SK-N-SH (cell line): ENCODE data around the gene IL27RA. TPM values are rescaled to one million over a fixed set of nuclear protein-coding genes. Genes with fewer than 3 reads are reported as not detected.
A peak's percentile ranks its signal among the peaks of the same experiment; 100 is the strongest.

Experiments
- CTCF ChIA-PET: fragments of 300-600, 350-600 bp; formaldehyde crosslinking; extraction: SDS; loops from one replicate; lab custom pipeline; 2021; lab: Yijun Ruan, JAX
- POLR2A ChIA-PET: fragments of 350-600 bp; sonication (Branson Sonifier 250); formaldehyde crosslinking; extraction: SDS; loops from one replicate; lab custom pipeline; 2020; ENCODE audit warnings: antibody characterized with exemption, inconsistent platforms; lab: Yijun Ruan, JAX
- DNase-seq: peaks from one replicate; pipeline ENCODE4 v3.0.0; 2012
- H2AFZ ChIP-seq: fragments of 200-600 bp; sonication (generic); 2 replicates; pipeline ENCODE4 v1.8.1; 2016; ENCODE audit warnings: antibody characterized with exemption, mild to moderate bottlenecking, low read depth
- H3F3A ChIP-seq: fragments of 200-600 bp; sonication (generic); replicated peaks from 2 replicates; pipeline ENCODE3; 2016; ENCODE audit warnings: antibody characterized with exemption, mild to moderate bottlenecking; ENCODE audit not compliant: insufficient read depth
- H3K27ac ChIP-seq, 2 experiments: fragments of 200-500 bp in 1 of 2; fragments of 200-600 bp in 1 of 2; sonication (Bioruptor generic) in 1 of 2; sonication (generic), shearing (Covaris generic) in 1 of 2; 2 replicates each; pipeline versions ENCODE4 v1.5.1 to v1.6.1; 2014 to 2016; ENCODE audit warnings: low read depth in 2 of 2, inconsistent platforms in 1 of 2, low read length in 1 of 2, mild to moderate bottlenecking in 1 of 2, mixed read lengths in 1 of 2
- H3K27me3 ChIP-seq: fragments of 200-600 bp; sonication (generic), shearing (Covaris generic); 2 replicates; pipeline ENCODE4 v1.6.1; 2016; ENCODE audit warnings: mixed run types; ENCODE audit not compliant: insufficient read depth
- H3K36me3 ChIP-seq, 2 experiments: fragments of 200-500 bp in 1 of 2; fragments of 200-600 bp in 1 of 2; sonication (Bioruptor generic) in 1 of 2; sonication (generic) in 1 of 2; replicated peaks in 1 of 2; 2 replicates each; pipeline versions ENCODE3 to v1.5.1; 2014 to 2016; ENCODE audit warnings: low read length in 1 of 2, mild to moderate bottlenecking in 1 of 2; ENCODE audit not compliant: insufficient read depth in 2 of 2, control insufficient read depth in 1 of 2
- H3K4me1 ChIP-seq, 2 experiments: fragments of 200-500 bp in 1 of 2; fragments of 200-600 bp in 1 of 2; sonication (Bioruptor generic) in 1 of 2; sonication (generic), shearing (Covaris generic) in 1 of 2; 2 replicates each; pipeline versions ENCODE4 v1.5.1 to v1.6.1; 2014 to 2016; ENCODE audit warnings: low read depth in 1 of 2, low read length in 1 of 2, mixed run types in 1 of 2; ENCODE audit not compliant: insufficient read depth in 2 of 2, control insufficient read depth in 1 of 2
- H3K4me2 ChIP-seq: fragments of 200-600 bp; sonication (generic), shearing (Covaris generic); 2 replicates; pipeline ENCODE4 v1.6.1; 2017; ENCODE audit warnings: mixed run types
- H3K4me3 ChIP-seq, 2 experiments: fragments of 200-500 bp in 1 of 2; fragments of 200-600 bp in 1 of 2; sonication (Bioruptor generic) in 1 of 2; sonication (generic), shearing (Covaris generic) in 1 of 2; 2 replicates each; pipeline versions ENCODE4 v1.5.1 to v1.8.1; 2014 to 2016; ENCODE audit warnings: low read depth in 2 of 2, inconsistent platforms in 1 of 2, low read length in 1 of 2, mild to moderate bottlenecking in 1 of 2, mixed read lengths in 1 of 2, moderate library complexity in 1 of 2
- H3K79me2 ChIP-seq: fragments of 200-600 bp; sonication (generic); 2 replicates; pipeline ENCODE4 v1.8.1; 2017; ENCODE audit warnings: mild to moderate bottlenecking; ENCODE audit not compliant: insufficient read depth
- H3K9ac ChIP-seq: fragments of 200-600 bp; sonication (generic); 2 replicates; pipeline ENCODE4 v1.6.1; 2017; ENCODE audit warnings: mixed run types
- H3K9me2 ChIP-seq: fragments of 200-600 bp; sonication (generic); 2 replicates; pipeline ENCODE4 v1.6.1; 2017; ENCODE audit warnings: mixed run types
- H3K9me3 ChIP-seq: fragments of 200-600 bp; sonication (generic); 2 replicates; pipeline ENCODE4 v1.6.1; 2017; ENCODE audit warnings: mixed run types, mild to moderate bottlenecking, moderate library complexity
- H4K20me1 ChIP-seq: fragments of 200-600 bp; sonication (generic); 2 replicates; pipeline ENCODE4 v1.6.1; 2017; ENCODE audit warnings: mild to moderate bottlenecking, mixed run types; ENCODE audit not compliant: insufficient read depth
- CHD2 ChIP-seq: fragments of 150-350 bp; IDR thresholded peaks from 2 replicates; pipeline ENCODE4 v1.6.1; 2018; ENCODE audit warnings: low read length; ENCODE audit not compliant: partially characterized antibody
- ELF1 ChIP-seq: IDR thresholded peaks from 2 replicates; pipeline ENCODE4 v1.4.0; 2012
- EP300 ChIP-seq, 2 experiments: IDR thresholded peaks; 2 replicates each; pipeline versions ENCODE4 v1.4.0 to v1.6.1; 2012; ENCODE audit warnings: borderline replicate concordance in 1 of 2, low read depth in 1 of 2, low read length in 1 of 2
- FOXJ3 ChIP-seq: sonication (generic); formaldehyde crosslinking; IDR thresholded peaks from 2 replicates; pipeline ENCODE4 v1.5.1; 2020; ENCODE audit warnings: mild to moderate bottlenecking, missing genetic modification reagents
- FOXM1 ChIP-seq: IDR thresholded peaks from 2 replicates; pipeline ENCODE4 v1.4.0; 2012; ENCODE audit warnings: low read depth, mild to moderate bottlenecking
- JUND ChIP-seq: IDR thresholded peaks from 2 replicates; pipeline ENCODE4 v1.4.0; 2012
- NFIC ChIP-seq: IDR thresholded peaks from 2 replicates; pipeline ENCODE4 v1.4.0; 2012; ENCODE audit warnings: borderline replicate concordance
- NRF1 ChIP-seq: IDR thresholded peaks from 2 replicates; pipeline ENCODE4 v1.6.1; 2012; ENCODE audit warnings: low read depth, mild to moderate bottlenecking, low read length
- RCOR1 ChIP-seq: fragments of 150-350 bp; IDR thresholded peaks from 2 replicates; pipeline ENCODE4 v1.6.1; 2017; ENCODE audit warnings: antibody characterized with exemption, low read length
- REST ChIP-seq: IDR thresholded peaks from 2 replicates; pipeline ENCODE4 v1.6.1; 2012; ENCODE audit warnings: mild to moderate bottlenecking, low read depth, low read length, moderate library complexity
- RFX5 ChIP-seq: IDR thresholded peaks from 2 replicates; pipeline ENCODE4 v1.6.1; 2012; ENCODE audit warnings: mild to moderate bottlenecking, improper control_type of control experiment, low read length
- RXRA ChIP-seq: IDR thresholded peaks from 2 replicates; pipeline ENCODE4 v1.4.0; 2012; ENCODE audit warnings: low read depth, mild to moderate bottlenecking, borderline replicate concordance
- SIN3A ChIP-seq: IDR thresholded peaks from 2 replicates; pipeline ENCODE4 v1.6.1; 2012; ENCODE audit warnings: low read depth, mild to moderate bottlenecking, low read length, moderate library complexity, borderline replicate concordance
- TCF12 ChIP-seq: IDR thresholded peaks from 2 replicates; pipeline ENCODE4 v1.4.0; 2012
- TEAD4 ChIP-seq: IDR thresholded peaks from 2 replicates; pipeline ENCODE4 v1.4.0; 2012; ENCODE audit warnings: mild to moderate bottlenecking, borderline replicate concordance; ENCODE audit not compliant: insufficient read depth
- USF1 ChIP-seq: IDR thresholded peaks from 2 replicates; pipeline ENCODE4 v1.4.0; 2012; ENCODE audit warnings: low read depth, borderline replicate concordance
- USF2 ChIP-seq: fragments of 150-350 bp; IDR thresholded peaks from 2 replicates; pipeline ENCODE4 v1.6.1; 2017; ENCODE audit warnings: antibody characterized with exemption, low read length, low read depth, borderline replicate concordance
- WGBS: methylation state at CpG from one replicate; pipeline ENCODE4 v1.1.6; 2017; ENCODE audit warnings: low lambda C conversion rate; 5-methylcytosine and 5-hydroxymethylcytosine counted together
- polyA plus RNA-seq, 3 experiments: library from polyadenylated mRNA; depleted of rRNA; stranded (reverse); fragments of >200 nt; gene quantifications; 2 replicates each; pipeline ENCODE4 v1.2.3, GENCODE V29; 2012

Gene IL27RA
- polyA plus RNA-seq, 1 of the 3 experiments (the other 2 are of a cell fraction) = 9.3 TPM

GRCh38 chr19:14053032-14053431, 21.5 kb downstream of the IL27RA start:
- WGBS = 98% methylated on average over 3 of the region's 3 CpGs
- no peaks in the 10 kb centered on the region for H3K79me2 ChIP-seq
- peaks cover 11% of the 10 kb centered on the region for H3F3A ChIP-seq
- no peaks in the 10 kb centered on the region for H3K9me2 ChIP-seq
- ChIA-PET POLR2A (no interaction called here), CTCF (interaction anchor here (0.7 to 3.0 kb wide), 7 partner anchors 8 to 278 kb away, joined by 3 to 15 read pairs (median 4); partner anchors contain the start of genes IL27RA and MISP3)
- H2AFZ ChIP-seq = no peak overlapping the region
- H3K9ac ChIP-seq = no peak overlapping the region
- peaks cover 0 to 1% of the 10 kb centered on the region in 2 experiments; a peak in 1 of 4 replicates for H3K4me1 ChIP-seq
- H3K27ac ChIP-seq = no peak overlapping the region
- TF ChIP-seq USF2 (no peak), USF1 (no peak), NRF1 (no peak), ELF1 (no peak), TCF12 (no peak), EP300 (IDR thresholded peaks at IDR 0.05; ENCODE audit: borderline replicate concordance in 1 of 2, low read depth in 1 of 2, low read length in 1 of 2) (no peak), CHD2 (no peak), FOXJ3 (CRISPR knock-in tag) (no peak), FOXM1 (no peak), JUND (no peak)
- no peak overlapping the region for H3K4me2 ChIP-seq
- no peaks in the 10 kb centered on the region for H3K36me3 ChIP-seq
- H3K27me3 ChIP-seq = no peaks in the 10 kb centered on the region
- H3K9me3 ChIP-seq = no peaks in the 10 kb centered on the region
- H4K20me1 ChIP-seq = no peaks in the 10 kb centered on the region
- H3K4me3 ChIP-seq = no peak overlapping the region
- DNase-seq = no peak

- no peaks in the 10 kb centered on the region for H4K20me1 ChIP-seq
- no CpG with 5 or more reads among the region's 11 CpGs for WGBS
- POLR2A ChIA-PET = no interaction called here
- H3K9me2 ChIP-seq = no peaks in the 10 kb centered on the region
- H3K9ac ChIP-seq = no peak overlapping the region
- H3K9me3 ChIP-seq = no peaks in the 10 kb centered on the region
- H3K4me2 ChIP-seq = no peak overlapping the region
- no peak for TF ChIP-seq SIN3A
- TF ChIP-seq NRF1 = no peak
- no peak for TF ChIP-seq REST
- no peak for TF ChIP-seq RCOR1
- no peak for TF ChIP-seq JUND
- TF ChIP-seq NFIC = no peak
- no peak for TF ChIP-seq USF1
- no peak for TF ChIP-seq RFX5
- TF ChIP-seq TEAD4 = no peak
- no peak for TF ChIP-seq RXRA
- CTCF ChIA-PET = interaction anchor here (0.7 to 3.0 kb wide), 7 partner anchors 10 to 279 kb away, joined by 3 to 15 read pairs (median 4); partner anchors contain the start of genes IL27RA and MISP3
- no peak overlapping the region for H3K27ac ChIP-seq
- H3K27me3 ChIP-seq = no peaks in the 10 kb centered on the region
- no peak overlapping the region for H3K4me3 ChIP-seq
- no peaks in the 10 kb centered on the region for H3K79me2 ChIP-seq
- peak; percentile 15 for DNase-seq
- no peaks in the 10 kb centered on the region for H3K36me3 ChIP-seq
- H3K4me1 ChIP-seq = peaks cover 4 to 6% of the 10 kb centered on the region in 2 experiments; a peak in 2 of 4 replicates
- peaks cover 11% of the 10 kb centered on the region for H3F3A ChIP-seq
- H2AFZ ChIP-seq = no peak overlapping the region
Measured at GRCh38 chr19:14053500-14053899, 21.9 kb downstream of the IL27RA start.
